Adrenal gland (tissue), 5 donors: ENCODE results near the gene RBL2.

ENCODE experiments used
- CTCF ChIP-seq, 6 experiments: fragments of 450-650 bp in 4 of 6; fragments of 200-600 bp in 2 of 6; sonication (generic) in 1 of 6; IDR thresholded peaks; 1 replicate in 5 of 6; 2 replicates in 1 of 6; pipeline versions ENCODE4 v1.5.1 to v1.8.0; 2016 to 2021; ENCODE audit warnings: antibody characterized with exemption in 6 of 6, mild to moderate bottlenecking in 2 of 6, moderate library complexity in 1 of 6
- POLR2A ChIP-seq, 2 donors: fragments of 450-650 bp; IDR thresholded peaks; one replicate each; pipeline ENCODE4 v1.6.1; 2017; ENCODE audit warnings: antibody characterized with exemption in 2 of 2, mild to moderate bottlenecking in 2 of 2, moderate library complexity in 1 of 2
- donor health status: DM: no; HTN: no; CAD: no.

- TF ChIP-seq POLR2A (IDR thresholded peaks at IDR 0.05) (no peak), CTCF (IDR thresholded peaks at IDR 0.05) (no peak)
Measured at GRCh38 chr16:53492503-53492902, 58.2 kb downstream of the RBL2 start.
